NCI-H226 (cell line): ENCODE measurements around the gene ACTC1.

Experiments used
- DNase-seq: peaks from one replicate; pipeline ENCODE4 v3.0.0-alpha.2; 2015

ACTC1 gene

DNA sequence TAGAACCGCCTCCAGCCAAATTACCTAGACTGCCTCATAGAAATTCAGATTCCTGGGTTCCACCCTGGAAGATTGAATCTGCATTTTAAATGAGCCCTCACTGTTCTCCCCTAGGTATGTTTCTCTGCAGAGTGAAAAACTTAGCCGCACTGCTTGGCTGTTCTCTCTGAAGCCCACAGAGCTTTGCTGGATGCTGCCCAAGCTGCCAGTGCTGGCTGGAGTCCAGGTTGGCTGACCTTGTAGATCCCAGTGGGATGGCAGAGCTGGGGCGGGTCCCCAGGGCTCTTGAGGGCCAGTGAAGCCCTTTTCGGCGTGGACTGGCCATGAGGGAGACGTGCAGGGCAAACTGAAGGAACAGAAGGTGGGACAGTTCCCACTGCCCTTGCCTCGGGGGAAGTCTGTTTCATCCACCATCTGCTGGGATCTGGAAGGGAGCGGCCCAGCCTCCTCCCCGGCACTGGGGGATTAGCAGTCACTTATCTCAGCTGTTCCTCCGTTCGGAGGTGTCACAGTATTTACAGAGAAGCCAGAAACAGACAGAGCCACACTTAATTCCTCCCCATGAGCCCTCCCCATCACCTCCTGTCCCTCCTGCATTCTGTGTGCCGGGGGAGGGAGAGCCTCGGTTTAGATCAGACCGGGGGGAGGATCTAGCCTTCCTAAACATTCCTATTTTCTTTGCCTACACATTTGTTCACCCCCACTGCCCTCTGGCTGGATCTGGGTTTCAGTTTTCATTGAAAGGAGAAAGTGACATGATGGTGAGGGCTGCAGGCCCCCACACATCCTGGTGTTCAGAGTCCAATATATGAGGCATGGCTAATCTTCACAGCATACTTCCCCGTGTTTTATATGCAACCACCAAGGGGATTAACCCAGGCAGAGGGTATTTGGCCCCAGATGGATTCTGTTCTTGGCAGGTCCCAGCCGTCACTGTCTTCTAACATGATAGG is 4.1 kb upstream of the ACTC1 start:
- no peak for DNase-seq

DNA sequence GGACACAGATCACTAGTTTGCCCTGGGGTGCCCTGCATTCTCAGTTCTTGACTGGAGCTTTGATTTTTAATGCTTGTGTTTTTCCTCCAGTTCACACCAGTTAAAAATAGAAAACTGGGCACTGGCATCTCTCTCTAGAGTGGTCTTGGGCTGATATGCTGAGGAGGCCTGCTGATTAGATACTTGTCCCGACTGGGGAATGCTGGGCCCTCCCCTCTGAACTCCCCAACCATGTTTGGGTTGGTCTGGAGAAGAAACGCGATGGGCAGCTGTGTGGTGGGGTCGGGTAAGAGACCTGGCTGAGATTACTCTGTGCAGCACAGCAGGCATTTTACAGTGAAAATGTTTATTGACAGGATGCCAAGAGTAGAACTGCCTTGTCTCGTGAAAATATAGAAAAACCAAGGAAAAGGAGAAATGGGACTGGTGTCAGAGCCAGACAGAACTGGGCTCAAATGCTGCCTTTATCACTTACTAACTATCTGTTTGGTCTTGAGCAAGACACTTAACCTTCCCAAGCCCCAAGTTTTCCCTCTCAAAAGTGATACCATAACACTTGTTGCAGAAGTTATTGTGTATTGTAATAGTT is 1.6 kb upstream of the ACTC1 start:
- no peak for DNase-seq

DNA sequence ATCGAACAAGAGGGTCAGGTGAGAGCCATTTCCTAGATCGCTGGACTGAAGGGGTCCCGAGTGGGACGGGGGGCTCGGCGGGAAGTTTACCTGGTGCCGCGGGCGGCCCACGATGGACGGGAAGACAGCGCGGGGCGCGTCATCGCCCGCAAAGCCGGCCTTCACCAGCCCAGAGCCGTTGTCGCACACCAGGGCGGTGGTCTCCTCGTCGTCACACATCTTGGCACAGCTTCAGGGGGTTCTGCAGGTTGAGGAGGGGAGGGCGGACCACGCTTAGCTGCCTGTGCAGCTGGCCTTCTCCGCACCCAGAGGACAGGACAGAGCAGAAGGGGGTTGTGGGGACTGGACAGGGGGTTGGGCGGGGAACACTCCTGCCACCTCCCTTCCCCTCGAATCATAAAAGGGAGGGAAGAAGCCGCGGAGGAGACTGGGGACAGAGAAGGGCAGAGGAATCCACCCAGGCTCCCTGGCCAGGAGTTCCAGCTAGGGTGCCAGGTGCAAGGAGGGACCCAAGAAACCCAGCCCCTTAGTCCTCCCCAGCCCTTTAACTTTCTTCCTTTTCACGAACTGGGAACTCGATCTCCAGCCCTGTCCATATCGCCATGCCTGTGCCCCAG is 651 bp downstream of the ACTC1 start:
- DNase-seq, result no peak

DNA sequence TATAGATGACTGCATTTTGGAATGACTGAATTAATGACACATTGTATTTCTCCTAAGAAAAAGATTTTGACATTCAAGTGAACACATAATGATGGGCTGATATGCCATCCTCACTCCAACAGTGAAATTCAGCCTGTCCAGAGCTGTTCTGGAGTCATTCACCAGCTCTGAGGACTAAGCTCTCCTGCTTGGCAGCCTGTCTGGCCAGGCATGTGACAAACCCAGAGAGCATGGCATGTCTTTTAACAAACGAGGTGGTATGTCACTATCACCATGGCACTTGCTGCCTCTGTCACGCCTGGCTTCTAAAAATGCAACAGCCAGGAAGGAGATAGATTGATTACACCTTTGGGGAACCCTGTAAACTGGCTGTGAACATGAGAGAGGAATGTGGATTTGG is 1.4 kb downstream of the ACTC1 start:
- DNase-seq, result no peak

DNA sequence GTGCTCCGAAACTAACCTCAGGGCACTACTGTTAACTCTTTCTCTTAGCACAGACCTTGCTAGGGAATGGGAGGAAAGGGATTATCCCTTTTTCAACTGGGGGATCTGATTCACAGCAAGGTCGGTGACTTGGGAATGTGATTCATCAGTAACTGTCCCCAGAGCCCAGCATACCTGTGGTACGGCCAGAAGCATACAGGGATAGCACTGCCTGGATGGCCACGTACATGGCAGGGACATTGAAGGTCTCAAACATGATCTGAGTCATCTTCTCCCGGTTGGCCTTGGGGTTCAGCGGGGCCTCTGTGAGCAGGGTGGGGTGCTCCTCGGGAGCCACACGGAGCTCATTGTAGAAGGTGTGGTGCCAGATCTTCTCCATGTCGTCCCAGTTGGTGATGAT is 2.3 kb downstream of the ACTC1 start:
- no peak for DNase-seq

DNA sequence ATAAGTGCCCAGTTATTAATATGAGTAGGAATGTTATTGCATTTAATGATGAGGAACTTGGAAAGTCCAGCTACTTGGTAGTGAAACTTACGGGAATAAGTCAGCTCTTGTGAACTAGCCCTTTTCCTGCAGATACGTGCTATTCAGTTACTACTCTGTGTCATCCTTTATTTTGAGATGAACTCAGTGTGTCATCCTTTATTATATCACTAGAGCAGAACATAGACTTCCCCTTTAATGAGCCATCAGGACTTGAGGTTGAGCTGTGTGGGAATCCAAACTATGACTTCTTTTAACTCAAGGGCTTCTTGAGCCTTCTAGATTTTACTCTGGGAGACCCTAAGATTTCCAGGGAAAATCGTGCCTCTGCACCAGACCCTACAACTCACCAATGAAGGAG is 3.6 kb downstream of the ACTC1 start:
- DNase-seq, result no peak

DNA sequence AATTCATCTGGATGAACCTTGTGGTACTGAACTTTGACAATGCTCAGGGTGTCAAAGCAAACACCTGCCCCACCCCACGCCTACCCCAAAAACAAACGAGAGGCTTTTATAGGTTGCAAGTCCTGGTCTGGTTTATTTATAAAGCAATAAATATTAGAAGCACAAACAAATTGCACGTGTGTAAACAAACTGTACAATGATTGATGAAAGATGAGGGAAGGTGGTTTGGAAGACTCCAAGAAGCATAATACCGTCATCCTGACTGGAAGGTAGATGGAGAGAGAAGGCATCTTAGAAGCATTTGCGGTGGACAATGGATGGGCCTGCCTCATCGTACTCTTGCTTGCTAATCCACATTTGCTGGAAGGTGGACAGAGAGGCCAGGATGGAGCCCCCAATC is 5.2 kb downstream of the ACTC1 start:
- DNase-seq, result no peak

DNA sequence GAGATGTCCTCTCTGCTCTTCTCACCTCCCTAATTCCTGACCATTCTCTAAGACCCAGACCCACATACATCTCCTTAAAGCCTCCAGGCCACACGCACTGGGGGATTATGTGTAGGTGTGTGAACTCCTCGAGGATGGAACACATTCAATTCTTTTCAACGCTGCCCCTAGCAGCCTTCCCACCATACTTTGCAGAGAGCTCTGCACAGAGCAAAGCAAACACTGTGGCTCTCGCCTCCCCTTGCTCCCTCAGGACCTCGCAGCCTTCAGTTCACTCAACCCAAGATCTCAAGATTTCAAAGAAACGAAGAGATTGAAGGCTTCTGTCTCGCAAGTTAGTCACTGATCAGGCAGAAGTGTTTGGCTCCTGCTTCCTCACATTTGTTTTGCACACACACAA is 6.0 kb downstream of the ACTC1 start:
- no peak for DNase-seq

DNA sequence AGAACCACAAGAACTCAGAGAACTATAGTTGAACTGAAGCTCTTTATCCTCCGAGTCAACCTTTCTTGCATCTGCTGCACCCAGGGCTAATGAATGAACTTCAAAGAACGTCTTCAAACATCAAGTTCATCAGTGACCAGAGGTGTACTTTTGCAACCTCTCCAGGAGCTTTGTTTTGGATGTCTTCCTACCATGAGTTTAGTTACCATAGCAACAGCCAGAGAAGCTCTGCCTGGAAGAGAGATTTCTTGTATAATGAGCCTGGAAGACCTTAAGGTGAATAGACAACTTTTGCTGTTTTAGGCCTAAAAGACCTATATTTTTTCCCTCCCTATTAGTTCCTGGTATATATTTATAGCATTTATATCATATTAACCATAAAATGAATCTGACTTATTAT is 9.1 kb downstream of the ACTC1 start:
- DNase-seq, result no peak

DNA sequence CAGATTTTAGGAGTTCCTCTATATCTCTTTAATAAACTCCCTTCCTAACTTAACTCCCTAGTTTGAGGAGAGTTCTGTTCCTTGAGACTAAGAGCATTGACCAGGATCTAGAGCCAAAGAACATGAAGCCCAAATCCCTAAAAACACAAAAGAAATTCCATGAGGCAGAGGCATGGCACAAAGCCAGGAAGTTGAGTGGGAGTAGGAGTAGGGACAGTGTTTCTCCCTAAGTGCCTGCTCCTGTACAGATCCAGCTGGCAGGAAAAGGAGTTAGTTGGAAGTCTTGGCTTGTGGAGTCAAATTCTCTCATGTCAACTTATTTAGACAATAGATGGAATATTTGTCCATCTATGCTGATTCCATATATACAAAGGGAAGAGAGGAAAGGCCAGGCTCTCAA is 11.4 kb downstream of the ACTC1 start:
- no peak for DNase-seq

DNA sequence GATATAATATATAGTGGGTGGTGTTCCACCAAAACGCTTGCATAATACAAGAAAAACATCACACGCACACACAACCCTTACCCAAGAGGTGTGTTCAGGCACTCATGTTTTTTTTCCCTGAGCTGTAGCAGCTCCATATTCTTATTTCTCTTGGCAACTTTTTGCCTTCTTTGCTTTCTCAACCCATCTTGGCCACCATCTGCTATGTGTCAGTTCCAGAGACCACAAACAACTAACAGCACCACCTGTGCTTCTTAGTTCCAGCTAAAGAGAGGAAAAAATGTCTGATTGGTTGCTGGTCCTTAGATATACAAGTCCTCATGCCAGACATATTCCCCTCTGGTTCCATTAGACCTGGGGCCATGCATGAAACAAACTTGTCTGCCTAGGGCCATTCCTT is 11.9 kb downstream of the ACTC1 start:
- no peak for DNase-seq

DNA sequence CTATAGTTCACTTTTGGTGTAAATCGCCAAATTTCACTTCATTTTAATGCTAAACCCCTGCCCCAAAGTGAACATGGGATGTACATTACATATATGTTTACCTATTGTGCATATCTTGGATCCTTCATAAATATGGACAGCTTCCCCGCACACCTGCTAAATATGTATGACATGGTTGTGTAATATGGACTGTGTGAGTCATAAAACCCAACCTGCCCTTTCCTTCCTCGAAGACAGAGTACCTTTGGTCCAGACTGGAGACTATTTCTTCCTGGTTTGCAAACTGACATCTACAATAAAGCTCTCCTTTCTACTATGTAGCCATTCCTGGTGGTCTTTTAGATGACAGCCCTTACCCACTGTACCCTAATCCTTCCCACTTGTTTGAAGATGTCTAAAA is 12.4 kb downstream of the ACTC1 start:
- no peak for DNase-seq

DNA sequence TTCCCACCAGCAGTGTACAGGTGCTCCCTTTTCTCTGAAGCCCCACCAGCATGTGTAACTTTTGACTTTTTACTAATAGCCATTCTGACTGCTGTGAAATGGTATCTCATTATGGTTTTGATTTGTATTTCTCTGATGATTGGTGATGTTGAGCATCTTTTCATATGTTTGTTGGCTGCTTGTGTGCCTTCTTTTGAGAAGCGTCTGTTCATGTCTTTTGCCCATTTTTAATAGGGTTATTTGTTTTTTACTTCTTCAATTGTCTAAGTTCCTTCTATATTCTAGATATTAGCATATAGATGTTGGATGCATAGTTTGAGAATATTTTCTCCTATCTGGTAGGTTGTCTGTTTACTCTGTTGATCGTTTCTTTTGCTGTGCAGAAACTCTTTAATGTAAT is 14.6 kb downstream of the ACTC1 start:
- no peak for DNase-seq

DNA sequence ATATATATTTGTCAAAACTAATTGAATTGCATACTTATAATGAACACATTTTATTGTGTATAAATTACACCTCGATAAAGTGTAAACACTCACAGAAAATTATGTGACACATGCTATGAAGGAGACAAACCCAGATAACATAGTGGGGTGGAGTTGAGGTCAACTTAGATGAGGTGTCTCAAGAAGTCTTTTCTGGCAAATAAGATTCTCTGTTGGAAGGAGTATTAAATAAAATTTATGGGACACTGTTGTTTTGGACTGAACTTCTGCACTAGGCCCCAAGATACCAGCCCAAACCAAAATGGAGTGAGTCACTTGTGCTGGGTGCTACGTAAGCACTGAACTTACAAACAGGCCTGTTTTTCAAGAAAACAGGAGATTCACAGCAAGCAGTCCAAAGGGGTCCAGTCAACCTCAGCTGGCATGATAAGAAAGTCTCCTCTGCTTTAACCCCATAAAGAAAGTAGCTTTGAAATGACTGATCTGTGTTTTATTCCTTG is 18.7 kb downstream of the ACTC1 start:
- no peak for DNase-seq

DNA sequence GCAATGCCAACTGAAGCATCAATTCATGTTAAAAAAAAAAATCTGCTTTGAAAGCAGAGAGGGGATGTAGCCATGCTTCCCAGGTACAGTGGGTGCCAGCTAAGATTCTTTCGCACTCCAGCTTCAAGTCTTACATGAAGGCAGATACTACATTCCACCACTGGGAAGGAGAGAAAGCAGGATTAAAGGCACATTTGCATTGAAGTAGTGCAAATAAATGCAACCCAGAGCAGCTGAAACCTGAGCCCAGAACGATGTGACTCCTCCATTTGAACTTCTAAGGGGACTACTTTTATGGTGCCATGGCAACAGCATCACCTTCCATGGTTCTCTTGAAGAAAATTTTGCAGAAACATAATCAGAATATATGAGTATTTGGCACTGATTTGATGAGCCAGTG is 21.4 kb downstream of the ACTC1 start:
- no peak for DNase-seq

DNA sequence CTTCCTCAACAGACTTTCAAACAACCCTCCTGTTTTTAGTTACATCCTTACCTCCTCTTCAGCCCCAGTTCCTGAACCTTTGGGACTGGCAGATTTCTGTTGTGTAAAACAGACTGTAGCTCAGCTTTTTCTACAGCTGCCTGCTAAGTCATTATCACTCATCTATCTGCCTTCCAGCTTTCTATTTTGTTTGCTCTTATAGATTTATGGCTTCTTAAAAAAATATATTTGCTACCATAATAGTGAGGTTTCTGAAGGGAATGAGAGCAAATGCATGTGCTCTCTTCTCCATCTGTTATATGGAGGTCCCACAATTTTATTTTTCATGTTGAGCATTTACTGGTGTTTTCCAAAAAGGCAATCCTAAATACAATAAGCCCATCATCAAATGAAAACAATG is 22.3 kb downstream of the ACTC1 start:
- DNase-seq, result no peak

DNA sequence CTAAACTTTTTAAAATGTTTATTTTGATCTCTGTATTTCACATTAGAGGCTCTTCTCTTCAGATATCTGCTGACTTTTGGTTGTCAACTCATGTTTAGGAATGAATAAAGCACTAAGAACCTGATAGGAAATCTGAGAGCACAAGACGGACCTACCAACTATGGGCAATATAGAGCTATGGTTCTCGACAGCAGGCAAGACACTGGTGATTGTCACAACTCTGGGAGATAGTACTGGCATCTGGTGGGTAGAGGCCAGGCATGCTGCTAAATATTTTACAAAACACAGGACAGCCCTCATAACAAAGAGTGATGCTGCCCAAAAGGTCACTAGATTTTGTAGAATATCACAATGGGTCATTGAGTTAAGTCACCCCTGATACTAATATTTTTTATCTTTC is 23.0 kb downstream of the ACTC1 start:
- DNase-seq, result no peak

DNA sequence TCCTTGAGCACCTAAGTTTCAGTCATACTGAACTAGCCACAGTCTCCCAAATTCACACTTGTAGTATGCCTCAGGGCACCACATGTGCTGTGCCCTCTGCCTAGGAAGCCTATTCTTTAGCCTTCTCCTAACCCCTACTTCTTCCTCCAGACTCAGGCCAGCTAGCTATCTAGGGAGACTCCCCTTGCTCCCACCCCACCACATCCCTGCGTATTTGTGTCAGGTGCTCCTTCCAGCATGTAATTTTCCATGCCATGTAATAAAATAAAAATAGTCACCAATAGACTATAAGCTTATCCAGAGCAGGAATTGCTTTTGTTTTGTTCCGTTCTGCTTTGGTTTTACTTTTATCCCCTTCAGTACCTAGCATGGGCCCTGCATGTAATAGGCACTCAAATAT is 25.6 kb downstream of the ACTC1 start:
- DNase-seq, result no peak

DNA sequence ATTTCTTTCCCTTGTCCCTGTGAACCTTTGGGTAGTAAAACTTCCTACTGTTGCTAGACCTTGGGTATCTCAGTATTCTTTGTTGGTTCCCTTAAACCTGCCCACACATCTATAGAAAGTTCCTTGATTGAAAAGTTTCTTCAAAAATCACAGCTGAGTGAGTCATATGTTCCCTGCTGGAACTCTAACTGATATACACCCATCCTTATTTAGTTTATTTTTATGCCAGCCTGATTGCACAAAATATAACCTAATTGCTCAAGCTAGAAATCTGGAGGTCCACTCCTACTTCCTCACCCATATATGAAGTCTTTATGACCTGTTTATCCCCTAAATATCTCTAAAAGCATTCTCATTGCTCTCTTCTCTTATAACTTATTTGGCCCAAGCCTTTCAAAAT is 26.8 kb downstream of the ACTC1 start:
- DNase-seq, result no peak

DNA sequence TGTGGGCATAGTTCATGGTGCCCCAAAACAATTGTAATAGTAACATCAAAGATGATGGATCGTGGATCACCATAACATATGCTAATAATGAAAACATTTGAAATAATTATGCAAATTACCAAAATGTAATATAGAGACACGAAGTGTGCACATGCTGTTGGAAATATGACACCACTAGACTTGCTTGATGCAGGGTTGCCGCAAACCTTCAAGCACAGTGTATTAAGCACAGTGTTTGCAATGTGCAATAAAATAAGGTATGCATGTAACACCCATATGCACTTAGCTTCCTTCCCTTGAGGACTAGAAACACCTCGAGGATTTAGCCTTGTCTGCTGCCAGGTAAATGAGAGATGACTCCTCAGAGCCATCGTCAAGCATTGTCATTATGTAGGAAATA is 29.6 kb downstream of the ACTC1 start:
- no peak for DNase-seq

DNA sequence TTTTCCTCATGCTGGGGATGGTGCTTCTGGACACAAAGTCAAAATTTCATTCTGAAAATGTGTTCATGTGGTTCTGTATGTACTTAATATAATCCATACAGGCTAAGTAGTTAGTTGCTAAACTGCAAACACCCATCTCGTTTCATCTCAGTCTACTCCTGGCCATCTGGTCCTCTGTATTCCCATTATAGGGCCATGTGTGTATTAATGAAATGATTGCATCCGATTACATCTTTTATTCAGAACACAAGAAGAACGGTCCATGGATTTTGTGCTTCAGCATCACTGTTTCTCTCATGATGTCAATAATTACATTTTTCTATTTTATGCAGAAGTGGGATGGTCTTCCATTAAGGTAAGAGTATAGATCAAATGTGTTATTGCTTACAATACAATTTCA is 34.4 kb downstream of the ACTC1 start:
- no peak for DNase-seq

DNA sequence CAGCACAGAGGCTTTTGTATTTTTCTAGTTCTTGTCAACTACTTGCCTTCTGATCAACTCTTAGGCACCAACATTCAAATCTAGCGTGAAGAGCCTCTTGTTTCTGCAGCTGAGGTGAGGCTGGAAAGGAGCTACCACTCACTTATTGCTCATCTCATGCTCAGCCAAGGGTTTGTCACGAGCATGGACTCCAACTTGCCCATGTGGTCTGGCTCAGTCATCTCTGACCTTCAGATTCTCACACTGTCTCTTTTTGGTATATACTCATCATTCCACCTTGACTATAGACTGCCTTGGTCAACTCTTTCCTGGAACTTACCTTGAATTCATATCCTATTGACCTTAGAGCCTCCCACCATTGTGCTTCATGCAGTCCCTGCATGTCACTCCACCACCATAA is 35.4 kb downstream of the ACTC1 start:
- DNase-seq, result no peak

DNA sequence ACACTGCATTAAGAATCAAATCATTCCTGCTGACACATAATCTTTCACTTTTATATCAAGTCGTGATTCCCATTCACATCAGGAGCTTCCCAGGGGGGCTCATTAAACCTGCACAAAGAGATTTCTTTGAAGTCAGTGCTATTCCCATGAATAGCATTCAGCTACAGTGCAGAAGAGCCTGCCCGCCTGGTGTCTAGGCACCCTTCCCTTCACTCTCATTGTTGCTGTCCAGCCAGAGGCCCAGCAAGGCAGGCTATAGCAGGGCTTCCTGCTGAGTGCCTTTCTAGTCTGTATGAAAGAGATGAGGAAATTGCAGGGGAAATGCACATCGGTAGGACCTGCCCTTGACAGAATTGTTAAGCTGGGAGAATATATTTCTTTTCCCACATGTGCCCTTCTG is 36.0 kb downstream of the ACTC1 start:
- no peak for DNase-seq

DNA sequence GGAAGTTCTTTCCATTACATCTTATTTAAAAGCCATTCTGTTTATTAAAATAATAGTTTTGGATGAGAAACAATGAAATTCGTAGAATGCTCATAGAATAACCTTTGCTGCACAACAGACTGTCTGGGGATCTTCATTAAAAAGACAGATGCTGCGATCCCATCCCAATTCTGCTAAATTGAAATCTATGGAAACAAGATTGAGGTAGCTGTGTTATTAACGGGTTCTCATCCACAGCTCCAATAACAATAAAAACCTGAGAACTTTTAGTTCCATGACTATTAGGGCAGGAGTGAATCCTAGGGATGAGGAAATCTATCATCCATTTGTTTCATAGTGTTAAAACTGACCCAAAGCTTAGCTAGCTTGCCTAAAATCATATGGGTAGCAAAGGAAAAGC is 38.1 kb downstream of the ACTC1 start:
- no peak for DNase-seq
